Small intestine (tissue), 7 donors: ENCODE results near the gene SLC7A14. TPM values are rescaled to one million over a fixed set of nuclear protein-coding genes. Genes with fewer than 3 reads are reported as not detected.
"Not testable (repeated sequence)": the region's sequence is repeated elsewhere in the genome, so short reads cannot be mapped to it uniquely, and the experiment has no call there.

Experiments
- DNase-seq, 2 donors: peaks; one replicate each; pipeline versions ENCODE4 v3.0.0 to v3.0.0-alpha.2; 2013
- FAIRE-seq: peaks from 2 replicates; lab custom pipeline; 2012; peaks lifted over from hg19 to GRCh38; lab: Jason Lieb, UNC
- H3K27ac ChIP-seq, 3 donors: one replicate each; pipeline ENCODE4 v1.5.1; 2013; ENCODE audit warnings: low read length in 2 of 3, mild to moderate bottlenecking in 2 of 3, control low read depth in 1 of 3, inconsistent platforms in 1 of 3, low read depth in 1 of 3, moderate library complexity in 1 of 3
- H3K27me3 ChIP-seq, 3 donors: one replicate each; pipeline ENCODE4 v1.6.1; 2013; ENCODE audit warnings: low read length in 3 of 3, inconsistent platforms in 1 of 3; ENCODE audit not compliant: control insufficient read depth in 3 of 3, insufficient read depth in 3 of 3
- H3K36me3 ChIP-seq, 3 donors: one replicate each; pipeline ENCODE4 v1.6.1; 2013; ENCODE audit warnings: low read length in 3 of 3, inconsistent platforms in 1 of 3, low read depth in 1 of 3, mild to moderate bottlenecking in 1 of 3, moderate library complexity in 1 of 3; ENCODE audit not compliant: control insufficient read depth in 3 of 3, insufficient read depth in 2 of 3
- H3K4me1 ChIP-seq, 3 donors: one replicate each; pipeline ENCODE4 v1.6.1; 2013; ENCODE audit warnings: low read length in 2 of 3, inconsistent platforms in 1 of 3, low read depth in 1 of 3, mild to moderate bottlenecking in 1 of 3, moderate library complexity in 1 of 3; ENCODE audit not compliant: control insufficient read depth in 3 of 3, insufficient read depth in 2 of 3
- H3K4me3 ChIP-seq, 3 donors: one replicate each; pipeline ENCODE4 v1.5.1; 2013; ENCODE audit warnings: low read length in 3 of 3, control low read depth in 1 of 3, inconsistent platforms in 1 of 3, low read depth in 1 of 3, mild to moderate bottlenecking in 1 of 3, moderate library complexity in 1 of 3
- H3K9me3 ChIP-seq, 2 donors: one replicate each; pipeline ENCODE4 v1.6.1; 2013; ENCODE audit warnings: low read depth in 1 of 2, low read length in 1 of 2; ENCODE audit not compliant: control insufficient read depth in 2 of 2, insufficient read depth in 1 of 2
- WGBS, 3 donors: extraction: QIAGEN DNeasy Blood & Tissue Kit; methylation state at CpG; one replicate each; pipeline ENCODE4 v1.1.7; 2013; 5-methylcytosine and 5-hydroxymethylcytosine counted together
- polyA plus RNA-seq, 4 donors: library from polyadenylated mRNA; stranded (reverse) in 3 of 4; unstranded in 1 of 4; fragments of 200-250 nt in 3 of 4; fragments of 120-200 nt in 1 of 4; gene quantifications; one replicate each; pipeline versions ENCODE4 v1.2.1 to v1.2.3, GENCODE V29; 2013
- donor health status: healthy with polysubstance abuse.
- donor health status: control.
- donor health status: control.
- donor health status: Bipolar disorder and iron deficiency.
- donor health status: healthy.

The SLC7A14 gene
- polyA plus RNA-seq, 4 donors = 1.0 to 1.6 TPM; not detected in 2

DNA sequence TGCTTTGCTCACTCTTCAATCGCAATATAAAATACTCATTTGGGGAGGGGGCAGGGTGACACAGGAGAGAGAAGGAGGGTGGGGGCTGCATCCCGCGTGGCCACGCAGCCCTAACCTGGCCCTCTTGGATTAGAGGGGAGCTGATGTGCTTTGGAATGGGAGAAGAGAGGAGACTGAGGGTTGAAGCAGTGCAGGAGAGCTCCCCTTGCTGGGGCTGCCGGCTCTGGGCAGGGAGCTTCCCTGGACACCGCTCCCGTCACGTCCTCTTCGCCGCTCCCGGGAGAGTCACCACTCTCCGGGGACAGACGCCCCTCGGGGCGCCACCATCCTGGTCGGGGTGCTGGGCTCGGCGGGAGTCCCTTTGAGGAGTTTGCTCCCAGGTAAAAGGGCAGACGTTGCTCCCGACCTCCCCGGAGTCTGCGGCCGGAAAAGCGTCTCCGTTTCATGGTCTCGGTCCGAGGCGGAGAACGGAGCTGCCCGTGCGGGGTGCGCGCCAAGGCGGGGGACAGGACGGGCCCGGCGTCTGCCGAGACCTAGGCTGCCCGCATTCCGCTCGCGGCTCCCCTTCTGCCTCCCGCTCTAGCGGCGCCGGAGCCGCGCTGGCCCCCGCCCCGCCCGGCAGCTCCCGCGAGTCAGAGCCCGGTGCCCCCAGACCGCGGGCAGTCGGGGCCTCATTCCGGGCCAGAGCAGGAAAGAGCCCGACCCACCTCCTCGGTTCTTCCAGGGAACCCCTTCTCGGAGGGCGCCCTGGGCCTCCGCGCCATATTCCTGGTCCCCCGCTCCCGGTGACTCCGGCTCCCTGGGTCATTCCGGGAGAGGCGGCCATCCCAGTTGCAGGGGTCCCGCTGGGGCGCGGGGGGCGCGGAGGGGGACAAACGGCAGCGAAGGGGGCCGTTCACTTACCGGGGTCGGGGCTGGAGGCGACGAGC, 603 bp downstream of the SLC7A14 start:
- no peak for FAIRE-seq
- 4 to 5% (median 5%) methylated on average over 69 to 81 of the region's 81 CpGs for WGBS, 3 donors
- H3K36me3 ChIP-seq = no peaks in the 10 kb centered on the region
- H3K4me1 ChIP-seq = peaks cover 0 to 5% (median 0%) of the 10 kb centered on the region in 3 donors
- peak in 1 of 2 donors; percentile 25 for DNase-seq
- H3K9me3 ChIP-seq = no peaks in the 10 kb centered on the region
- H3K4me3 ChIP-seq = peak overlapping the region in 2 of 3 donors; percentile 25 to 35
- peaks cover 0 to 39% (median 26%) of the 10 kb centered on the region in 3 donors for H3K27me3 ChIP-seq
- H3K27ac ChIP-seq = peak overlapping the region in 1 of 3 donors; percentile 21

DNA sequence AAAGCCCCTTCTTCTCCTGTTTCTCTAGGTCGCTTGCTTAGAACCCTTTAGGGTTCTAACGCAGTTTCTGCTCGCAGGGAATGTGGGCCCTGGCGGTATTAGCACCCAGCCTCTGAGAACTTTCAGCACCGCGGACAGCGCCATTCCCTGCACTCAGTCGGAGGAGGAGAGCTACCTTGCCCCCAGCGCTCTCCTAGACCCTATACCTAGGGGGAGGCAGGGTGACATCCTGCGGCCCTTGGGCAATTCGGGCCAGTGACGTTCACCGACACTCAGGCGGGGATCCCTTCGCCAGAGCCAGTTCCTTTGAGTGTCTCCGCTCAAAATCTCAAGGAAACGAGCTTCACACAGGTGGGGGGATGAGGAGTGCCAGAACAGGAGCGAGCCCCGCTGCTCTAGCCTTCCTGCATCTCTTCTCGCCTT, 1.3 kb downstream of the SLC7A14 start:
- Histone ChIP-seq H3K36me3 (no peaks in the 10 kb centered on the region), H3K27me3 (peaks cover 0 to 39% (median 26%) of the 10 kb centered on the region in 3 donors), H3K4me1 (peaks cover 0 to 5% (median 0%) of the 10 kb centered on the region in 3 donors), H3K9me3 (no peaks in the 10 kb centered on the region), H3K4me3 (peak overlapping the region in 1 of 3 donors; percentile 28), H3K27ac (no peak overlapping the region)
- WGBS, 3 donors = 5 to 8% (median 5%) methylated on average over 20 of the region's 20 CpGs
- FAIRE-seq (no peak), DNase-seq (peak; percentile 68 to 90)

DNA sequence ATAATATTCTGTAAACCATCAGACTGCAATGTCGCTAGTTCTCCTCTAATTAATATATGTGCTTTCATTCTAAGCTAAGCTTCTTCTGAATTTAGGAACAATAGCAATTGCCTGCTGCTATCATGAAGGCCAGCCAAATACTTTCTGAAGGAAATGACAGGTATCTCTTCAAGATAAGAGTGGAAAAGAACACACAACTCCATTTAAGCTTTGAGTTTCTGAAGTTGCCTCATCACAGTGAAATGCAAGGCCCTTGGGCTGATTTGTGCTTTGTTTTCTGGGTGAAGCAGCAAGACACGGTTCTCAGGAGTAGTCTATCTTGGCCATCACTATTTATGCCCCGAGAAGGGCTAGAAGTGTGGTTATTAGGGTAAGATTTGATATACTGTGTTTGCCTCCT, 6.2 kb downstream of the SLC7A14 start:
- Histone ChIP-seq H3K4me3 (no peak overlapping the region), H3K27ac (no peak overlapping the region), H3K27me3 (peaks cover 0 to 12% (median 6%) of the 10 kb centered on the region in 3 donors), H3K36me3 (no peaks in the 10 kb centered on the region), H3K4me1 (peaks cover 0 to under 1% (median 0%) of the 10 kb centered on the region in 3 donors), H3K9me3 (no peaks in the 10 kb centered on the region)
- WGBS, 3 donors = 49 to 67% (median 59%) methylated on average over 3 of the region's 3 CpGs
- FAIRE-seq (no peak), DNase-seq (no peak)

DNA sequence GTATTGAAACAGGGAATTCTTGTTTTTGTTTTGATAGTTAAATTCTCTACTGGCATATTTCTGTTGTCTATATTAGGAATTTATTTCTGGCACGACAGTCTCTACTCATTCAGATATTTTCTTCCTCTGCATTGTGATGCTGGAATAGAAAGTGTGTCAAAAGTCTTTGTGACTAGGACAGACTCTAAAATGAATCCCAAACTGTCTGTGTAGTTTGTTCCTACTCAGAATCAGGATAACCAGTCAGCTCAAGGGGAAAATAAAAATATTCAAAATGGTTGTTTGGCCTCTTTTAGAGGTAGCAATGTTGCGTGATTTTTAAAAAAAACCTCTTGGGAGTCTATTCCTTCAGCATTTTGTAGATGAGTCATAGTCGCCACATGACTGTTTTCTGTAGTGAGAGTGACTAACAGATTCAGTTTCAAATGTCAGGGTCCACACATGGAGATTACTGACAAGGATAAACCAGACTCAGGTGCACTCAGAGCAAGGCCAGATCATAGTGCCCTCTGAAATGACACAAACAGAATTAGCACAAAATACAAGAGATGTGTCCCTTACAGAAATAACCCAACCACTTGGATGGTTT, 13.1 kb downstream of the SLC7A14 start:
- no peaks in the 10 kb centered on the region for H3K27me3 ChIP-seq
- H3K4me3 ChIP-seq = no peak overlapping the region
- no peak for DNase-seq
- H3K4me1 ChIP-seq = no peaks in the 10 kb centered on the region
- H3K36me3 ChIP-seq = no peaks in the 10 kb centered on the region
- no peak overlapping the region for H3K27ac ChIP-seq
- WGBS, 3 donors = 64 to 83% (median 73%) methylated on average over 3 of the region's 3 CpGs
- FAIRE-seq = no peak
- H3K9me3 ChIP-seq = no peaks in the 10 kb centered on the region

DNA sequence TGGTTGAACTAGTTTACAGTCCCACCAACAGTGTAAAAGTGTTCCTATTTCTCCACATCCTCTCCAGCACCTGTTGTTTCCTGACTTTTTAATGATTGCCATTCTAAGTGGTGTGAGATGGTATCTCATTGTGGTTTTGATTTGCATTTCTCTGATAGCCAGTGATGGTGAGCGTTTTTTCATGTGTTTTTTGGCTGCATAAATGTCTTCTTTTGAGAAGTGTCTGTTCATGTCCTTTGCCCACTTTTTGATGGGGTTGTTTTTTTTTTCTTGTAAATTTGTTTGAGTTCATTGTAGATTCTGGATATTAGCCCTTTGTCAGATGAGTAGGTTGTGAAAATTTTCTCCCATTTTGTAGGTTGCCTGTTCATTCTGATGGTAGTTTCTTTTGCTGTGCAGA, 18.3 kb downstream of the SLC7A14 start:
- H3K27me3 ChIP-seq, H3K9me3 ChIP-seq, H3K27ac ChIP-seq, DNase-seq, H3K36me3 ChIP-seq, H3K4me3 ChIP-seq, FAIRE-seq, H3K4me1 ChIP-seq: not testable (repeated sequence)
- 67 to 76% (median 75%) methylated on average over 1 of the region's 1 CpG for WGBS, 3 donors

DNA sequence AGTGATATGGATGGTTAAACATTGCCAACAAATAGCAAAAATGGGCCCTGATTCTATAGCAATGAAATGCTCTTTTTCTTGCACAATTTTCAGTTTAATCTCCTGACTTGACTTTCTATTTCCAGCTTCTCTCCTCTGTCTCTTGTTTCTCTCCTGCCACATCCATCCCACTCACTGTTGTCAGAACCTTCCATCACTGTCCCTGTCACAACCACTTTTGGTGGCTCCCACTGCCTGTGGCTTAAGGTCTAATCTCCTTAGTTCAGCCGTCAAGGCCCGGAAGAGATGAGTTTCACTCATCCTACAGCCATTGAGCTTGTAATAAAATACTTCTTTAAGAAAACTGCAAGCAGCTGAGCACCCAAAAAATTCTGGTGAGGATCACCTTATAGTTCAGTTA, 19.5 kb downstream of the SLC7A14 start:
- H3K36me3 ChIP-seq = no peaks in the 10 kb centered on the region
- H3K27me3 ChIP-seq = no peaks in the 10 kb centered on the region
- no peak overlapping the region for H3K4me3 ChIP-seq
- FAIRE-seq (no peak), DNase-seq (no peak)
- whole genome bisulfite sequencing, 3 donors = 94 to 97% (median 96%) methylated on average over 2 of the region's 2 CpGs
- no peaks in the 10 kb centered on the region for H3K4me1 ChIP-seq
- H3K9me3 ChIP-seq = no peaks in the 10 kb centered on the region
- no peak overlapping the region for H3K27ac ChIP-seq

DNA sequence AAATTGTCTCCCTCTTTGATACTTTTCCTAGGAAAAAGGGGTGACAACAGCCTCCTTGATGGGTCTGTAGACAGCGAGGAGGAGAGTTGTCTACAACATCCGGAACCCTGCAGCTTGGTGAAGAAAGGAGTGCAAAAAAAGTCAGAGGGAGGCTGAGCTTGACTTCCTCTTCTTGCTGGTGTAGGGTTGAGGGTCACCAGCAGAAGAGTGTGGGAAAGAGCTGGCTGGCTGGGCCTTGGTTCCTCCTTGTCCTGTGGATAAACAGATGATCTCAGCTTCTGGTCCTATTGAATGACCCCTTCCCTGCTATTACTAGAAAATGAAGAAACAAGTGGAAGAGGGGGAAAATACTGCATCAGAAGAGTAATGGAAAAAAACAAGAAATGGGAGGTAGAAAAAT, 20.4 kb downstream of the SLC7A14 start:
- no peaks in the 10 kb centered on the region for H3K27me3 ChIP-seq
- no peaks in the 10 kb centered on the region for H3K9me3 ChIP-seq
- no peaks in the 10 kb centered on the region for H3K36me3 ChIP-seq
- no peaks in the 10 kb centered on the region for H3K4me1 ChIP-seq
- FAIRE-seq = no peak
- no peak for DNase-seq
- H3K4me3 ChIP-seq = no peak overlapping the region
- 81 to 94% (median 89%) methylated on average over 2 of the region's 2 CpGs for WGBS, 3 donors
- no peak overlapping the region for H3K27ac ChIP-seq

DNA sequence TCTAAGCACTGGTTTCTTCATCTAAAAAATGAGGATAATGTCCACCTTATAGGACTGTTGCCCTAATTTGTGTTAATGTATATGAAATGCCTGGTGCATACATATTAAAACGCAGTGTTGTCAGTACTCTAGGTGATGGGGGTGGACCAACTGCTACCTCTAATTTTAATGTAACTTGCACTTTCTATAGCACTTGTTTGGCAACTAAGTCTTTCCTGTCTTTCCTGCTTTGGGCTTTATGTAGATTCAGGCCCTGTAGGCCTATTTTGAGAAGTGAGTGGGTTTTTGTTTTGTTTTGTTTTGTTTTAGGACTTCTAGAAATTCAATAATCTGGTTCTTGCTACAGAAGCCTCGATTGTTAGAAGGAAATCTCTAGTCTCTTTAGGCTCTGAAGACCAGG, 21.2 kb downstream of the SLC7A14 start:
- no peaks in the 10 kb centered on the region for H3K27me3 ChIP-seq
- no peaks in the 10 kb centered on the region for H3K9me3 ChIP-seq
- no peak overlapping the region for H3K27ac ChIP-seq
- H3K4me1 ChIP-seq = no peaks in the 10 kb centered on the region
- no peak overlapping the region for H3K4me3 ChIP-seq
- H3K36me3 ChIP-seq = no peaks in the 10 kb centered on the region
- 74 to 79% (median 76%) methylated on average over 2 of the region's 2 CpGs for WGBS, 3 donors
- FAIRE-seq = no peak
- no peak for DNase-seq
